MG63 (cell line): ENCODE results near the gene PPP2R2C. TPM values are rescaled to one million over a fixed set of nuclear protein-coding genes. Genes with fewer than 3 reads are reported as not detected.

Source experiments
- DNase-seq: peaks from one replicate; pipeline ENCODE4 v3.0.0-alpha.2; 2020
- H3K27me3 ChIP-seq: fragments of 250-450 bp; sonication (Bioruptor Pico); 2 replicates; pipeline ENCODE4 v1.5.1; 2020; ENCODE audit warnings: mild to moderate bottlenecking, moderate library complexity
- H3K36me3 ChIP-seq: fragments of 250-450 bp; sonication (Bioruptor Pico); 2 replicates; pipeline ENCODE4 v1.5.1; 2020; ENCODE audit warnings: mild to moderate bottlenecking, moderate library complexity
- H3K4me3 ChIP-seq: fragments of 250-450 bp; sonication (Bioruptor Pico); 2 replicates; pipeline ENCODE4 v1.5.1; 2020; ENCODE audit warnings: mild to moderate bottlenecking, moderate library complexity
- H3K9me3 ChIP-seq: fragments of 250-450 bp; sonication (Bioruptor Pico); 2 replicates; pipeline ENCODE4 v1.5.1; 2020; ENCODE audit warnings: mild to moderate bottlenecking, moderate library complexity
- total RNA-seq: library from RNA; depleted of rRNA; stranded (reverse); fragments of >200 nt; shearing (Covaris generic); gene quantifications from 2 replicates; pipeline ENCODE4 v1.2.3, GENCODE V29; 2014; ENCODE audit warnings: low replicate concordance

The PPP2R2C gene
- total RNA-seq, 1 experiment from 2014 or later: 3.3 TPM

- H3K27me3 ChIP-seq: no peaks in the 10 kb centered on the region
- H3K9me3 ChIP-seq: no peaks in the 10 kb centered on the region
- DNase-seq: no peak
- no peaks in the 10 kb centered on the region for H3K36me3 ChIP-seq
- H3K4me3 ChIP-seq: no peak overlapping the region
These were observed 111.2 kb downstream of the PPP2R2C start for GRCh38 chr4:6361076-6361784.

- no peaks in the 10 kb centered on the region for H3K9me3 ChIP-seq
- H3K27me3 ChIP-seq: no peaks in the 10 kb centered on the region
- no peak overlapping the region for H3K4me3 ChIP-seq
- no peak for DNase-seq
- H3K36me3 ChIP-seq: no peaks in the 10 kb centered on the region
These were observed 112.0 kb downstream of the PPP2R2C start for GRCh38 chr4:6360385-6360784.

- no peak for DNase-seq
- Histone ChIP-seq H3K27me3 (no peaks in the 10 kb centered on the region), H3K9me3 (no peaks in the 10 kb centered on the region), H3K4me3 (no peak overlapping the region), H3K36me3 (no peaks in the 10 kb centered on the region)
These were observed 112.7 kb downstream of the PPP2R2C start for GRCh38 chr4:6359536-6360308.

- H3K9me3 ChIP-seq: no peaks in the 10 kb centered on the region
- no peak overlapping the region for H3K4me3 ChIP-seq
- no peaks in the 10 kb centered on the region for H3K27me3 ChIP-seq
- H3K36me3 ChIP-seq: no peaks in the 10 kb centered on the region
- no peak for DNase-seq
These were observed 114.9 kb downstream of the PPP2R2C start for GRCh38 chr4:6357476-6357875.

GRCh38 chr4:6356076-6356560, 116.3 kb downstream of the PPP2R2C start:
- DNase-seq: no peak
- H3K4me3 ChIP-seq: no peak overlapping the region
- H3K36me3 ChIP-seq: no peaks in the 10 kb centered on the region
- no peaks in the 10 kb centered on the region for H3K9me3 ChIP-seq
- H3K27me3 ChIP-seq: no peaks in the 10 kb centered on the region

GRCh38 chr4:6355052-6355451, 117.4 kb downstream of the PPP2R2C start:
- no peaks in the 10 kb centered on the region for H3K9me3 ChIP-seq

GRCh38 chr4:6354626-6355025, 117.8 kb downstream of the PPP2R2C start:
- DNase-seq: no peak
- Histone ChIP-seq H3K36me3 (no peaks in the 10 kb centered on the region), H3K4me3 (no peak overlapping the region), H3K9me3 (no peaks in the 10 kb centered on the region), H3K27me3 (no peaks in the 10 kb centered on the region)

More at GRCh38 chr4:6355052-6355451, 117.4 kb downstream of the PPP2R2C start:
- H3K4me3 ChIP-seq: no peak overlapping the region
- no peaks in the 10 kb centered on the region for H3K36me3 ChIP-seq
- no peaks in the 10 kb centered on the region for H3K27me3 ChIP-seq
- DNase-seq: no peak

GRCh38 chr4:6354119-6354518, 118.3 kb downstream of the PPP2R2C start:
- DNase-seq: no peak
- Histone ChIP-seq H3K9me3 (no peaks in the 10 kb centered on the region), H3K36me3 (no peaks in the 10 kb centered on the region), H3K4me3 (no peak overlapping the region), H3K27me3 (no peaks in the 10 kb centered on the region)

- Histone ChIP-seq H3K27me3 (no peaks in the 10 kb centered on the region), H3K9me3 (no peaks in the 10 kb centered on the region), H3K36me3 (no peaks in the 10 kb centered on the region), H3K4me3 (no peak overlapping the region)
- DNase-seq: no peak
These were observed 120.3 kb downstream of the PPP2R2C start for GRCh38 chr4:6352031-6352692.

- DNase-seq: no peak
- Histone ChIP-seq H3K27me3 (no peaks in the 10 kb centered on the region), H3K36me3 (no peaks in the 10 kb centered on the region)
These were observed 121.0 kb downstream of the PPP2R2C start for GRCh38 chr4:6351246-6352000.

GRCh38 chr4:6350646-6351045, 121.8 kb downstream of the PPP2R2C start:
- no peak for DNase-seq
- Histone ChIP-seq H3K27me3 (no peaks in the 10 kb centered on the region), H3K9me3 (no peaks in the 10 kb centered on the region), H3K36me3 (no peaks in the 10 kb centered on the region), H3K4me3 (no peak overlapping the region)

More at GRCh38 chr4:6351246-6352000, 121.0 kb downstream of the PPP2R2C start:
- Histone ChIP-seq H3K9me3 (no peaks in the 10 kb centered on the region), H3K4me3 (no peak overlapping the region)

GRCh38 chr4:6349896-6350603, 122.4 kb downstream of the PPP2R2C start:
- Histone ChIP-seq H3K36me3 (no peaks in the 10 kb centered on the region), H3K9me3 (no peaks in the 10 kb centered on the region), H3K27me3 (no peaks in the 10 kb centered on the region), H3K4me3 (no peak overlapping the region)
- no peak for DNase-seq

- H3K9me3 ChIP-seq: no peaks in the 10 kb centered on the region
- H3K4me3 ChIP-seq: no peak overlapping the region
- DNase-seq: no peak
- no peaks in the 10 kb centered on the region for H3K27me3 ChIP-seq
- no peaks in the 10 kb centered on the region for H3K36me3 ChIP-seq
These were observed 124.0 kb downstream of the PPP2R2C start for GRCh38 chr4:6348408-6348807.

GRCh38 chr4:6347511-6348045, 124.8 kb downstream of the PPP2R2C start:
- Histone ChIP-seq H3K4me3 (no peak overlapping the region), H3K9me3 (no peaks in the 10 kb centered on the region), H3K27me3 (no peaks in the 10 kb centered on the region), H3K36me3 (no peaks in the 10 kb centered on the region)
- no peak for DNase-seq

GRCh38 chr4:6346373-6347110, 125.9 kb downstream of the PPP2R2C start:
- Histone ChIP-seq H3K4me3 (no peak overlapping the region), H3K27me3 (no peaks in the 10 kb centered on the region), H3K36me3 (no peaks in the 10 kb centered on the region), H3K9me3 (no peaks in the 10 kb centered on the region)
- no peak for DNase-seq
